ENCODE results near the gene EDN1. TPM values are rescaled to one million over a fixed set of nuclear protein-coding genes. Genes with fewer than 3 reads are reported as not detected.

The EDN1 gene
- total RNA-seq, 1 donor from 2014 or later: not detected

GRCh38 chr6:12298017-12298978 is 8.1 kb downstream of the EDN1 start:
- no peaks in the 10 kb centered on the region for H3K4me1 Mint-ChIP-seq
- DNase-seq (ENCODE audit: low read depth, low spot score): no peak
- no peak for TF ChIP-seq CTCF (conservative IDR thresholded peaks at IDR 0.05)
- H3K27me3 Mint-ChIP-seq (ENCODE audit: low read depth): peaks cover 5% of the 10 kb centered on the region
- no peak overlapping the region for H3K27ac Mint-ChIP-seq (ENCODE audit: unreplicated experiment)
- no peak overlapping the region for H3K4me3 Mint-ChIP-seq
- H3K9me3 Mint-ChIP-seq: no peaks in the 10 kb centered on the region
- no peaks in the 10 kb centered on the region for H3K36me3 Mint-ChIP-seq (ENCODE audit: low read depth)

GRCh38 chr6:12298995-12299394 is 8.8 kb downstream of the EDN1 start:
- TF ChIP-seq CTCF (conservative IDR thresholded peaks at IDR 0.05): no peak
- Mint-ChIP-seq H3K4me1 (no peaks in the 10 kb centered on the region), H3K27ac (ENCODE audit: unreplicated experiment) (no peak overlapping the region), H3K36me3 (ENCODE audit: low read depth) (no peaks in the 10 kb centered on the region), H3K27me3 (ENCODE audit: low read depth) (no peaks in the 10 kb centered on the region), H3K4me3 (no peak overlapping the region), H3K9me3 (no peaks in the 10 kb centered on the region)
- DNase-seq (ENCODE audit: low read depth, low spot score): no peak

- DNase-seq (ENCODE audit: low read depth, low spot score): no peak
- TF ChIP-seq CTCF (conservative IDR thresholded peaks at IDR 0.05): no peak
- H3K4me1 Mint-ChIP-seq: no peaks in the 10 kb centered on the region
- H3K9me3 Mint-ChIP-seq: peaks cover 3% of the 10 kb centered on the region
- no peak overlapping the region for H3K27ac Mint-ChIP-seq (ENCODE audit: unreplicated experiment)
- H3K36me3 Mint-ChIP-seq (ENCODE audit: low read depth): no peaks in the 10 kb centered on the region
- no peaks in the 10 kb centered on the region for H3K27me3 Mint-ChIP-seq (ENCODE audit: low read depth)
- H3K4me3 Mint-ChIP-seq: no peak overlapping the region
These were observed 10.9 kb downstream of the EDN1 start for GRCh38 chr6:12301018-12301417.

GRCh38 chr6:12304487-12304886 is 14.3 kb downstream of the EDN1 start:
- no peak overlapping the region for H3K4me3 Mint-ChIP-seq
- no peaks in the 10 kb centered on the region for H3K36me3 Mint-ChIP-seq (ENCODE audit: low read depth)
- no peak for TF ChIP-seq CTCF (conservative IDR thresholded peaks at IDR 0.05)
- no peak for DNase-seq (ENCODE audit: low read depth, low spot score)
- H3K4me1 Mint-ChIP-seq: no peaks in the 10 kb centered on the region
- no peaks in the 10 kb centered on the region for H3K27me3 Mint-ChIP-seq (ENCODE audit: low read depth)
- H3K9me3 Mint-ChIP-seq: peaks cover 3% of the 10 kb centered on the region
- no peak overlapping the region for H3K27ac Mint-ChIP-seq (ENCODE audit: unreplicated experiment)

- H3K4me1 Mint-ChIP-seq: no peaks in the 10 kb centered on the region
- H3K4me3 Mint-ChIP-seq: no peak overlapping the region
- no peaks in the 10 kb centered on the region for H3K36me3 Mint-ChIP-seq (ENCODE audit: low read depth)
- no peak for DNase-seq (ENCODE audit: low read depth, low spot score)
- H3K9me3 Mint-ChIP-seq: peaks cover 3% of the 10 kb centered on the region
- H3K27ac Mint-ChIP-seq (ENCODE audit: unreplicated experiment): no peak overlapping the region
- no peaks in the 10 kb centered on the region for H3K27me3 Mint-ChIP-seq (ENCODE audit: low read depth)
- TF ChIP-seq CTCF (conservative IDR thresholded peaks at IDR 0.05): no peak
These were observed 18.9 kb downstream of the EDN1 start for GRCh38 chr6:12309070-12309469.

Data from neural crest cell (in vitro differentiated cells).